H1 (cell line): ENCODE data around the gene SLC22A31. TPM values are rescaled to one million over a fixed set of nuclear protein-coding genes. Genes with fewer than 3 reads are reported as not detected.

Experiments
- ASH2L ChIP-seq: fragments of 200-600, 300-600 bp; sonication (generic); IDR thresholded peaks from one replicate; pipeline ENCODE4 v1.7.1; 2017; ENCODE audit warnings: low read length
- BACH1 ChIP-seq: IDR thresholded peaks from 2 replicates; pipeline ENCODE4 v1.6.1; 2012; ENCODE audit warnings: low read length, improper control_type of control experiment
- BRCA1 ChIP-seq: IDR thresholded peaks from 2 replicates; pipeline ENCODE4 v1.6.1; 2012; ENCODE audit warnings: low read depth, low read length, improper control_type of control experiment
- CHD7 ChIP-seq: fragments of 300-600 bp; sonication (generic); IDR thresholded peaks from 2 replicates; pipeline ENCODE4 v1.7.1; 2012; ENCODE audit warnings: low read length, moderate library complexity, mild to moderate bottlenecking, inconsistent platforms; ENCODE audit not compliant: insufficient replicate concordance
- CREB1 ChIP-seq: IDR thresholded peaks from 2 replicates; pipeline ENCODE4 v1.6.1; 2012; ENCODE audit warnings: inconsistent platforms
- CTBP2 ChIP-seq: IDR thresholded peaks from 2 replicates; pipeline ENCODE4 v1.7.0; 2011; ENCODE audit warnings: borderline replicate concordance, mild to moderate bottlenecking, moderate library complexity, mixed read lengths, low read length; ENCODE audit not compliant: insufficient read depth, insufficient read length
- EZH2 ChIP-seq: fragments of 200-600 bp; sonication (generic); IDR thresholded peaks from 2 replicates; pipeline ENCODE4 v1.7.1; 2012; ENCODE audit warnings: low read depth, mild to moderate bottlenecking, moderate library complexity, low read length, inconsistent platforms; ENCODE audit not compliant: severe bottlenecking
- GTF2F1 ChIP-seq: IDR thresholded peaks from 2 replicates; pipeline ENCODE4 v1.6.1; 2012; ENCODE audit warnings: low read depth, low read length, improper control_type of control experiment, borderline replicate concordance
- JUND ChIP-seq: IDR thresholded peaks from 2 replicates; pipeline ENCODE4 v1.6.1; 2011; ENCODE audit warnings: mild to moderate bottlenecking, improper control_type of control experiment, low read length
- MAX ChIP-seq: IDR thresholded peaks from 2 replicates; pipeline ENCODE4 v1.6.1; 2012; ENCODE audit warnings: inconsistent platforms
- TEAD4 ChIP-seq: IDR thresholded peaks from 2 replicates; pipeline ENCODE4 v1.6.1; 2012; ENCODE audit warnings: low read depth, low read length, inconsistent platforms, mixed read lengths
- YY1 ChIP-seq: IDR thresholded peaks from 2 replicates; pipeline ENCODE4 v1.6.1; 2011; ENCODE audit warnings: low read depth, mild to moderate bottlenecking, low read length
- polyA plus RNA-seq, 7 experiments: library from polyadenylated mRNA; depleted of rRNA in 3 of 7; stranded (reverse) in 5 of 7; unstranded in 2 of 7; fragments of >200 nt in 5 of 7; fragments of 200-250 nt in 2 of 7; gene quantifications; 1 replicate in 5 of 7; 2 replicates in 1 of 7; 4 replicates in 1 of 7; pipeline versions ENCODE4 v1.2.1 to v1.2.3, GENCODE V29; 2011 to 2013; ENCODE audit warnings: missing spikeins in 2 of 7, mixed read lengths in 2 of 7
- total RNA-seq: library from RNA; stranded (reverse); fragmentation: NEBNext Ultra II Directional; extraction: Animal tissue kit (Norgen Biotek cat#: 25700); gene quantifications from 2 replicates; pipeline ENCODE4 v1.2.1, GENCODE V29; 2021

The SLC22A31 gene
- total and polyA plus RNA-seq, 2 of the 8 experiments (the other 6 are each of a cell fraction or from before 2014, with no cell fraction given): 7.7 to 10.6 TPM

GRCh38 chr16:89150981-89151380 is 49.4 kb downstream of the SLC22A31 start (continued):
- no peak for TF ChIP-seq CHD7
- no peak for TF ChIP-seq JUND
- no peak for TF ChIP-seq GTF2F1
- TF ChIP-seq BRCA1: no peak
- no peak for TF ChIP-seq EZH2
- no peak for TF ChIP-seq MAX
- no peak for TF ChIP-seq CREB1
- TF ChIP-seq TEAD4: no peak
- TF ChIP-seq YY1: no peak
- no peak for TF ChIP-seq ASH2L
- no peak for TF ChIP-seq BACH1
- TF ChIP-seq CTBP2: no peak
